Ureter (tissue), 1 donor: ENCODE data around the gene FAM13A. TPM values are rescaled to one million over a fixed set of nuclear protein-coding genes. Genes with fewer than 3 reads are reported as not detected.
A peak's percentile ranks its signal among the peaks of the same experiment; 100 is the strongest.
"Not testable (repeated sequence)": the region's sequence is repeated elsewhere in the genome, so short reads cannot be mapped to it uniquely, and the experiment has no call there.

Experiments used
- DNase-seq: peaks from one replicate; pipeline ENCODE4 v3.0.0-alpha.2; 2020; ENCODE audit warnings: low spot score
- total RNA-seq: library from RNA; stranded (reverse); gene quantifications from one replicate; pipeline ENCODE4 v1.2.4, GENCODE V29; 2023
- donor health status: DM: yes; HTN: yes; CAD: no.

FAM13A gene
- total RNA-seq, 1 donor from 2014 or later: 62.1 TPM

DNA sequence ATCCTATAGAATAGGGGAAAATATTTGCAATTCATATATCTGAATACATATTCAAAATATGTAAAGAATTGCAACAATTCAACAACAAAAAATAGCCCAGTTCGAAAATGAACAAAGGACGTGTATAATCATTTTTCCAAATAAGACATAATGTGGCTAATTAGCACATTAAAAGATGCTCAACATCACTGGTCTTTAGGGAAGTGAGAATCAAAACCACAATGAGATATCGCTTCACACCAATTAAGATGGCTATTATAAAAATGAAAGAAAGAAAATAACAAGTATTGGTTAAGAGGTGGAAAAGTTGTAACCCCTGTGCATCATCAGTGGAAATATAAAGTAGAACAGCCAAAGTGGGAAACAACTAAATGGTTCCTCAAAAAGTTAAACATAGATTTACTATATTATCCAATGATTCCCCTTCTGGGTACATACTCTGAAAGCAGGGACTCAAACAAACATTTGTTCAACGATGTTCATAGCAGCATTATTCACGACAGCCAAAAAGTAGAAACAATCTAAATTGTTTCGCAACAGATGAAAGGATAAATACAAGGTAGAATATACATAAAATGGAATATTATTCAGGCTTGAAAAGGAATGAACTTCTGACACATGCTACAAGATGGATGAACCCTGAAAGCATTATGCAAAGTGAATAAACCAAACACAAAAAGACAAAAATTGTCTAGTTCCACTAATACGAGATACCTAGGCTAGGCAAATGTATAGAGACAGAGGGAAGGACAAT is 12.7 kb downstream of the FAM13A start:
- no peak for DNase-seq

DNA sequence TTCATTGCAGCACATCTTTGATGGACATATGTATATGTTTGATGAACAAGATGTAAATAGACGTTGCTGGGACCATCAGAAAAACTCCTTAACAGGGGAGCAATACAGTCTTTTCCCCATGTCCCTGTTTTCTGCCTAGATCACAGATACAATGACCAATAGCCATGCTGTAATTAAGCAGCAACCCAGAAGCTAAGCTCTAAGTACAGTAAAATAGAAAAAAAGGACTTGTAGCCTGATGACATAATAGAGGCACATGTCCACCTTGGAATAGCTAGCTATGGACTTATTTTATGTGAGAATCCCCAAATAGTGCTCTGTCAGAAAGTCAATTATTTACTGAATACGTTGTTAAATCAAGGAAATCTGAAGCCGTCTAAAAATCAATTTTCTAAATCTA is 14.9 kb downstream of the FAM13A start:
- no peak for DNase-seq

DNA sequence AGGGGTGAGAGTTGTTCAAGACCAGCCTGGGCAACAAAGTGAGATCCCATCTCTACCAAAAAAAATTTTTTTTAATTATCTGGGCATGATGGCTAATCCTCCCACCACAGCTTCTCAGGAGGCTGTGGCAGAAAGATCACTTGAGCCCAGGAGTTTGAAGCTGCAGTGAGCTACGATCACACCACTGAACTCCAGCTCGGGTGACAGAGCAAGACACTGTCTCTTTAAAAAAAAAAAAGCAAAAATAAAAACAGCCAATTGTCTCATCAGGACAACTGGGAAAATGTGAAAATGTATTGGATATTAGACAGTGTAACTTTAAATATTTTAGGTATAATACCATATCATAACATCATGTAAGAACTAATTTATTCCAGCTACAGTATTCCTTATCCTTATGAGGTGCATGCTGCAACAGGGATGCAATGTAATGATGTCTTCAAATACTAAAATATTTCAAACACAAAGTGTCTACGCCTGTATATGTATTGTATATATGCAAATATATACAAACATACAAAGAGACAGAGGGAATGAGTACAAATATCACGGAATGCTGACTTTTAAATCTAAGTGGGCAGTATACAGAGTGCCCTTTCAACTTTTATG is 17.2 kb downstream of the FAM13A start:
- no peak for DNase-seq

DNA sequence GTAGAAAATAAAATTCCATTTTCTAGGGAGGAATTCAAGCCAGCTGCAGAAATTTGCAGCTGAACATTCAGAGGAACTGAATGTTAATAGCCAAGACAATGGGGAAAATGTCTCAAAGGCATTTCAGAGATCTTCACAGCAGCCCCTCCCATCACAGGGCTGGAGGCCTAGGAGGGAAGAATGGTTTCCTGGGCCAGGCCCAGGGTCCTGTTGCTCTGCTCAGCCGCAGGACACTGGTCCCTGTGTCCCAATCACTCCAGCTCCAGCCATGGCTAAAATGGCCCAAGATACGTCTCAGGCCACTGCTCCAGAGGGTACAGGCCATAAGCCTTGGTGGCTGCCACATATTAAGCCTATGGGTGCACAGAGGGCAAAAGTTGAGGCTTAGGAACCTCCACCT is 20.4 kb downstream of the FAM13A start:
- DNase-seq: no peak

DNA sequence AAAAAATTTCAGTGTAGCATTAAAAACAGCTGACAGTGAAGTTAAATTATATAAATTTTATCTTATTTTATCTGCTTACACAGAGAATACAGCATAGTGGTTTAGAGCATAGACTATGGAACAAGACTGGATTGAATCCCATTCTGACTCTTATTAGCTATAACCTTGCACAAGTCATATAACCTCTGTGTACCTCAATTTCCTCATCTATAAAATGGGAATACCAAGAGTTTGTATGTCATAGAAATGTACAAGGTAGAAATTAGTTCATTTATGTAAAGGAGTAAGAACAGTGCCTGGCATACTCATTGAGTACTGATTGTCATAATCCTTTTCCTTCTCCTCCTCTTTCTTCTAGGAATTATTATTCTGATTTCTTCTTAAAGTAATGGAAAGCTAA is 25.7 kb downstream of the FAM13A start:
- no peak for DNase-seq

DNA sequence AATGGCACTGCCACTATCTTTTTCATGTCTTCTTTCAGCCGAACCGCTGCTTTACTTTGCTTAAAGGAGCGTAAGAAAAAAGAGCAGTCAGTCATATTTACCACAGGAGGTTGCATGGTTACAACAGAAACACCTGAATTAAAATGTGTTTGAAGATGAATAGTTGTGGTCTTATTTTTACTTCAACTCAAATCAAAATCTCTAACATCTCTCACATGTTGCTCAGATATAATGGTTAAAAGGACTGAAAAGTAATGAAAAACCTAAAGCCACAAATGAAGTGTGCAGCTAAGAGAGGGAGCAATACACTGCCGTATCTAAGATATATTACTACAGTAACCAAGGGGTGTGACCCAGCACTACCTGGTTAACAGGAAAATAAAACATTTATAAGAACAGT is 27.4 kb downstream of the FAM13A start:
- no peak for DNase-seq

- DNase-seq: no peak
Measured at GRCh38 chr4:89026542-89026941, 30.4 kb downstream of the FAM13A start.

GRCh38 chr4:89024051-89024675 is 32.8 kb downstream of the FAM13A start:
- peak; percentile 61 for DNase-seq

GRCh38 chr4:89023140-89023539 is 33.8 kb downstream of the FAM13A start:
- no peak for DNase-seq

DNA sequence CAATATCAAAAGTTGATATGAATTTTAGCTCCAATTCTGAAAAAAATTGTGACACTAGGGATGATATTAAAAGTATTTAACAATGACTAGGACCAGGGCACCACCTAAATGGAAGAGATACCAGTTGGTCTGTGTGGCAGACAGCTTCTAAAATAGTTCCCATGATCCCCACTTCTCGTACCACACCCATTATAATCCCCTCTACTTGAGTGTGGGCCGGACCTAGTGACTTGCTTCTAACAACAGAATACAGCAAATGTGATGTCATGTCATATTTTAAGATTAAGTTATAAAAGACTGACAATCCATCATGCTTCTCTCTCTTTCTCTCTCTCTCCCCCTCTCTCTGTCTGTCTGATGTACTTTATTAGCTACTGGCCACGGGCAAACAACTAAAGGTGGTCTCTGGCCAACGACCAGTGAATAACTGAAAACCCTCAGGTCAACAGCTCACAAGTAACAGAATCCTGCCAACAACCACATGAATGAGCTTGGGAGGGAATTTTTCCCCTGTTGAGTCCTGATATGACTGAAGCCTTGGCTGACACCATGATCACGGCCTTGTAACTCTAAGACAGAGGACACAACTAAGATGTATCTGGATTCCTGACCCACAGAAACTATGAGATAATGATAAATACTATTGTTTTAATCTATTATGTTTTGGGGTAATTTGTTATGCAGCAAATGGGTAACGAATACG is 34.4 kb downstream of the FAM13A start:
- DNase-seq: no peak

DNA sequence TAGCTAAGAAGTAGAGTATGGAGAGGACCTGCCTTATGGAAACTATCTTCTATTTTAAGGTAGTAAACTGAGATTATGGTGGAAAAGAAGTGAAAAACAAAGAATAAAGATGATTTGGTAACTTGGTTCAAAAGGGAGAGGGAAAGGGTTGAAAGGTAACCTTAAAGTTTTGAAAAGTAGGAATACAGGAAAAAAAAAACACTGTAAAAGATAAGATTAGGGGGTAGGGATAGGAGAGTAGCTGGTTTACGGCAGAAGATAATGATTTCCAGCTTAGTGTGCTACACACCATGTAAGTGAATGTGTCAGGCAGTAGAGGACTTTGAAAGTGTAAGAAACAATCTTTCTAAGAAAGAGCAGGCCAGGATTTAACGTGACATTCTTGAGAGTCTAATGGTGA is 35.3 kb downstream of the FAM13A start:
- DNase-seq: no peak

DNA sequence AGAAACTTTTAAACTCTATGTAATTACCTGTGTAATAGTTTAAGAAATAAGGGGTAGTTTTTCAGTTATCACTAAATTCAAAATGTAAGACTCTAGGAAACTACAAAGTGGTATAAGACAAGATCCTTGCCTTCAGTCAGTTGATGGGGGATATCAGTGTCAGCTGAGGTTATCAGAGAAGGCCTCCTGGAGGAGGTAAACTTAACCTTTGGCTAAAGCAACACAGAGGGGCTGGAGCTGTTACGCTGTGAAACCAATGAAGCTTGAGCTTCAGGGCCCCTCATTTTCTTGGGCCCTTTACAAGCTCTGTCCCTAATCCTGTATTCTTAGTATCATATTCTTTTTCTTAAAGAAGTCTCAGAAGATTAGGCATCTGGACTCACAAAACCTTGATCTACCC is 35.9 kb downstream of the FAM13A start:
- no peak for DNase-seq

- DNase-seq: not testable (repeated sequence)
Measured at GRCh38 chr4:89014897-89015296, 42.1 kb downstream of the FAM13A start.

- no peak for DNase-seq
Measured at GRCh38 chr4:89009761-89010369, 47.1 kb downstream of the FAM13A start.

DNA sequence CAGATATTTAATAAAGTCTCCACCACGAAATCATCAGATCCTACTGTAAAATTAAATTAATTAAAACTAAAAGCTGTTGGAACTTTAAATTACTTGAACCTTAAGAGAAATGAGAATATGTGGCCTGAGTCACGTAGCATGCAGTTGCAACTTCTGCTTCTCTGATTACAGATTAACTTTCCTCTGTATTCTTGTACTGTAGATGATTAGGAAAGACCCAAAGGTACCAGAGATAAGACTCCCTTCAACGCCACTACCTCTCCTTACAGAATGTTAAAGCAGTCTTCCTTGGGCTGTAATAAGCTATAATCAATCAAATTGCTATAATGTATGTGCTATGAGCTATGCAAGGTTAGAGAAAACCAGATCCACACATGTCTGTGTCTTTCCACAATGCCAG is 47.9 kb downstream of the FAM13A start:
- DNase-seq: no peak

DNA sequence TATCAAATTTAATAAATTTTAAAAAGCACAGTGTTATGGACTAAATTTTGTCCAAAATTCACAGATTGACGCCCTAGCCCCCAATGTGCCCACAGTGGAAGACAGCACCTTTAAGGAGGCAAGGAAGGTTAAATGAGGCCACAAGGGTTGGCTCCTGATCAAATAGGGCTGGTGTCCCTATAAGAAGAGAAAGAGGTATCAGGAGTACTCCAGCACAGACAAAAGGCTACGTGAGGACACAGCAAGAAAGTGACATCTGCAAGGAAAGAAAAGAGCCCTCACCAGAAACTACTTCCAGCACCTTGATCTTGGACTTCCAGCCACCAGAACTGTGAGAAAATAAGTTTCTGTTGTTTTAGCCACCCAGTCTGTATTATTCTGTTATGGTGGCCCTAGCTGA is 48.8 kb downstream of the FAM13A start:
- no peak for DNase-seq

DNA sequence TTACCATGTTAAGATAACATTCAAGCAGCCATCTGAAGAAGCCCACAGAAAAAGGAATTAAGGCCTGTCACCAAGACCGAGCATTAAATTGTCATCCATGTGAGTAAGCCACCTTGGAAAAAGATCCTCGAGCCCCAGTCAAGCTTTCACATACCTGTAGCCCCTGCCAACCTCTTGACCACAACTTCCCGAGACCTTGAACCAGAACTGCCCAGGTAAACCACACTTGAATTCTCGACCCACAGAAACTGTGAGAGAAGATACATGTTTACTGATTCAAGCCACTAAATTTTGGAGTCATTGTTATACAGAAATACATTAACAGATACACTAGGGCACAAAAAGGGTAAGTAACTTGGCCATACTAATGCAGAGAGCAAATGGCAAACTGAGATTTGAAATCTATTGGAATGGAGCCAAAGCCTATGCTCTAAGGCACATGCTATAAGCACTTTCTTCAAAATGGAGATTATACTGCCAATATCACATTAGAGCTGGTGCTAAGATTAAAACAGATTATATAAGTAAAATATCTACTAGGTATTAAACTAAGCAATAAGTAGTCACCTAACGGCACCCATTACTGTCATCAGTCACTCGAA is 49.5 kb downstream of the FAM13A start:
- DNase-seq: no peak

GRCh38 chr4:89006307-89006706 is 50.7 kb downstream of the FAM13A start:
- no peak for DNase-seq

- DNase-seq: not testable (repeated sequence)
Measured at GRCh38 chr4:89005066-89005465, 51.9 kb downstream of the FAM13A start.

DNA sequence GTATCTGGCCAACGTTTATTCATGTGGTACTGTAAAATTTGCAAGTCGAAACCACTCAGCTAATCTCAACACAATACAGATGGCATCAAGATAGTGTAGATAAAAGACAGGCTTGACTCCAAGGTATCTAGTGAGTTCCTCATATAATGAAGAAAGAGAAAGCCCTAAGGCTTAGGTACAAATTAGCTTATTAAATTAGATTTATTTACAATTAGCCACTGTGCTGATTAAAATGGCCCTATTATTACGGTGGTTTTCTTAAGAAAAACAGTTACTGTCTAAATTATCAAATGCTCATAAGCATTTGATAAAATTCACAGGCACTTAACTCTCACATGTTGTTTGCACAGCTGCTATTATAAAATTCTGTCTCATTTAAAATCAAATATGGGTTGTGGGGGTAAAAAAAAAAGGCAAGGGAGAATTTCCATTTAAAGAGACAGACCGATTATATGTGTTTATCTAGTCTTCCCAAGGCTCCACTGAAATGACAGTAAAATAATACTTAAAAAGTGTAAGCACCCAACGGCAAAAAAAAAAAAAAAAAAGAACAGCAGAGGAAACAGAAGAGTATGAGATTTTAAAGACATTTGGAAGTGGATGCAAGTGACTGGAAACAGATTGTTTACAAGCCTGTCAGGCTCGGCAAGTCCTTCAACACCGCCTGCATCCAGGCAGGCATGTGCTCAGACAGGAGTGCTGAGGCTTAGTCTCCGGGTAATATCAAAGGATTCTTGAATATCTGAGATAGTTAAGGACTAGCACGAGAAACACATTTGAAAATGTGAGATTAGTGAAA is 55.1 kb downstream of the FAM13A start:
- no peak for DNase-seq

GRCh38 chr4:89000844-89001360 is 56.1 kb downstream of the FAM13A start:
- DNase-seq: no peak
